ENCODE data around the gene PPFIA3. TPM values are rescaled to one million over a fixed set of nuclear protein-coding genes. Genes with fewer than 3 reads are reported as not detected.
A peak's percentile ranks its signal among the peaks of the same experiment; 100 is the strongest.

Gene PPFIA3
- total and polyA plus RNA-seq, 4 donors, result 1.5 to 4.6 (median 2.4) TPM

- 50% methylated on average over 11 of the region's 11 CpGs for WGBS
- peaks cover 11 to 26% (median 19%) of the 10 kb centered on the region in 4 donors for H3K4me1 ChIP-seq (ENCODE audit: control insufficient read depth in 4 of 4, insufficient read depth in 4 of 4, low read length in 3 of 4)
- peaks cover 9 to 26% (median 19%) of the 10 kb centered on the region in 4 donors for H3K36me3 ChIP-seq (ENCODE audit: control insufficient read depth in 4 of 4, insufficient read depth in 3 of 4, low read depth in 1 of 4, low read length in 3 of 4)
- H3K27ac ChIP-seq (ENCODE audit: low read depth in 1 of 2, low read length in 2 of 2), result no peak overlapping the region
- no peak for TF ChIP-seq YY1 (IDR thresholded peaks at IDR 0.05)
- TF ChIP-seq, protein P1, sequence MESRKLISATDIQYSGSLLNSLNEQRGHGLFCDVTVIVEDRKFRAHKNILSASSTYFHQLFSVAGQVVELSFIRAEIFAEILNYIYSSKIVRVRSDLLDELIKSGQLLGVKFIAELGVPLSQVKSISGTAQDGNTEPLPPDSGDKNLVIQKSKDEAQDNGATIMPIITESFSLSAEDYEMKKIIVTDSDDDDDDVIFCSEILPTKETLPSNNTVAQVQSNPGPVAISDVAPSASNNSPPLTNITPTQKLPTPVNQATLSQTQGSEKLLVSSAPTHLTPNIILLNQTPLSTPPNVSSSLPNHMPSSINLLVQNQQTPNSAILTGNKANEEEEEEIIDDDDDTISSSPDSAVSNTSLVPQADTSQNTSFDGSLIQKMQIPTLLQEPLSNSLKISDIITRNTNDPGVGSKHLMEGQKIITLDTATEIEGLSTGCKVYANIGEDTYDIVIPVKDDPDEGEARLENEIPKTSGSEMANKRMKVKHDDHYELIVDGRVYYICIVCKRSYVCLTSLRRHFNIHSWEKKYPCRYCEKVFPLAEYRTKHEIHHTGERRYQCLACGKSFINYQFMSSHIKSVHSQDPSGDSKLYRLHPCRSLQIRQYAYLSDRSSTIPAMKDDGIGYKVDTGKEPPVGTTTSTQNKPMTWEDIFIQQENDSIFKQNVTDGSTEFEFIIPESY (IDR thresholded peaks at IDR 0.05), result no peak
- no peak for TF ChIP-seq FOXA2 (IDR thresholded peaks at IDR 0.05)
- no peak for TF ChIP-seq FOXA1 (IDR thresholded peaks at IDR 0.05)
- no peak for TF ChIP-seq NR2F2 (IDR thresholded peaks at IDR 0.05)
- TF ChIP-seq SP1 (IDR thresholded peaks at IDR 0.05), result no peak
- no peak for TF ChIP-seq HNF4A (conservative IDR thresholded peaks at IDR 0.05)
- no peak for TF ChIP-seq TAF1 (conservative IDR thresholded peaks at IDR 0.05)
- no peak for TF ChIP-seq JUND (IDR thresholded peaks at IDR 0.05)
- TF ChIP-seq RXRA (IDR thresholded peaks at IDR 0.05), result no peak
- no peak for TF ChIP-seq REST (IDR thresholded peaks at IDR 0.05)
- no peak for TF ChIP-seq CTCF (IDR thresholded peaks at IDR 0.05; ENCODE audit: low read depth, low read length, missing input control)
- TF ChIP-seq HNF4G (IDR thresholded peaks at IDR 0.05), result no peak
- no peak for TF ChIP-seq ATF3 (IDR thresholded peaks at IDR 0.05)
- no peak for TF ChIP-seq EGR1 (IDR thresholded peaks at IDR 0.05; ENCODE audit: low read depth in 2 of 2)
- TF ChIP-seq GABPA (IDR thresholded peaks at IDR 0.05 in 1 of 2, conservative IDR thresholded peaks at IDR 0.05 in 1 of 2), result no peak
- DNase-seq (ENCODE audit: low spot score), result no peak
- peak overlapping the region; percentile 85 to 97 (median 89) for H3K4me3 ChIP-seq (ENCODE audit: low read depth in 1 of 3, low read length in 3 of 3)
- peak overlapping the region; percentile 75 to 79 for H3K9ac ChIP-seq (ENCODE audit: low read depth in 1 of 2, low read length in 2 of 2)
- no peaks in the 10 kb centered on the region for H3K9me3 ChIP-seq (ENCODE audit: control insufficient read depth in 4 of 4, low read length in 3 of 4)
- H3K27me3 ChIP-seq (ENCODE audit: control insufficient read depth in 4 of 4, insufficient read depth in 4 of 4, low read length in 3 of 4), result no peaks in the 10 kb centered on the region
Observed at GRCh38 chr19:49086296-49086695, 33.0 kb upstream of the PPFIA3 start.

All from liver (tissue), 9 donors.